ENCODE measurements around the gene PDE6D. TPM values are rescaled to one million over a fixed set of nuclear protein-coding genes. Genes with fewer than 3 reads are reported as not detected.

Gene PDE6D
- total and polyA plus RNA-seq, 2 of the 4 experiments (the other 2 are of a cell fraction), result 13.8 to 24.7 TPM

GRCh38 chr2:231726276-231726675, 54.8 kb downstream of the PDE6D start:
- H3K27ac ChIP-seq (ENCODE audit: insufficient read depth, low read length), result no peak overlapping the region
- no peak overlapping the region for H3K4me3 ChIP-seq (ENCODE audit: insufficient read depth, low read depth, low read length)
- no peaks in the 10 kb centered on the region for H4K20me1 ChIP-seq (ENCODE audit: insufficient read depth, low read length)
- no peak overlapping the region for H3K56ac ChIP-seq (ENCODE audit: extremely low read depth, insufficient read depth, low read length)
- H4K5ac ChIP-seq (ENCODE audit: low read depth, low read length), result no peak overlapping the region
- ChIA-PET POLR2A (ENCODE audit: unreplicated experiment) (no interaction called here), CTCF (no interaction called here)
- no peak overlapping the region for H3K4ac ChIP-seq (ENCODE audit: low read depth, low read length)
- H3K9ac ChIP-seq (ENCODE audit: low read depth, low read length), result no peak overlapping the region
- no peaks in the 10 kb centered on the region for H3K79me1 ChIP-seq (ENCODE audit: low read depth in 1 of 2, low read length in 2 of 2)
- no peak overlapping the region for H3K14ac ChIP-seq (replicated peaks; ENCODE audit: low read depth, low read length)
- no peaks in the 10 kb centered on the region for H3K27me3 ChIP-seq (ENCODE audit: control insufficient read depth, insufficient read depth, low read length)
- WGBS, 2 experiments (ENCODE audit: extremely low coverage in 2 of 2, insufficient read length in 1 of 2), result no CpG with 5 or more reads among the region's 8 CpGs
- no peak overlapping the region for H2AK9ac ChIP-seq (replicated peaks; ENCODE audit: low read depth, low read length, poor library complexity)
- no peak overlapping the region for H3K4me2 ChIP-seq (ENCODE audit: low read depth, low read length)
- H3K4me1 ChIP-seq (ENCODE audit: control insufficient read depth, insufficient read depth, low read length), result no peaks in the 10 kb centered on the region
- no peak for DNase-seq
- H2BK20ac ChIP-seq (ENCODE audit: low read depth, low read length), result no peak overlapping the region
- H4K91ac ChIP-seq (ENCODE audit: insufficient read depth, low read depth, low read length), result no peak overlapping the region
- TF ChIP-seq FOS (IDR thresholded peaks at IDR 0.05; ENCODE audit: low read depth, low read length) (no peak), RFX5 (IDR thresholded peaks at IDR 0.05; ENCODE audit: low read depth, low read length) (no peak), SMC3 (IDR thresholded peaks at IDR 0.05; ENCODE audit: low read depth, low read length) (no peak), BHLHE40 (IDR thresholded peaks at IDR 0.05; ENCODE audit: low read depth, low read length) (no peak), CHD1 (IDR thresholded peaks at IDR 0.05; ENCODE audit: low read depth, low read length) (no peak), NFE2L2 (IDR thresholded peaks at IDR 0.05; ENCODE audit: low read depth, low read length) (no peak), MAZ (IDR thresholded peaks at IDR 0.05; ENCODE audit: borderline replicate concordance, low read depth, low read length) (no peak), POLR2A (IDR thresholded peaks at IDR 0.05; ENCODE audit: low read depth, low read length) (no peak), MAFK (IDR thresholded peaks at IDR 0.05; ENCODE audit: low read depth, low read length) (no peak)
- H4K8ac ChIP-seq (ENCODE audit: low read depth in 2 of 2, low read length in 2 of 2), result no peak overlapping the region
- intact Hi-C loops (cut with micrococcal nuclease) (no loop called here), dilution Hi-C loops (cut with HindIII; ENCODE audit: low sequenced_read_pairs, unreplicated experiment) (no loop called here), in situ Hi-C loops (cut with MboI; ENCODE audit: low sequenced_read_pairs) (no loop called here)
- H3K36me3 ChIP-seq (ENCODE audit: control insufficient read depth, insufficient read depth, low read length), result no peaks in the 10 kb centered on the region; the same call in 1 of the 2 replicates
- H3K9me3 ChIP-seq (ENCODE audit: control insufficient read depth, insufficient read depth, low read length), result no peaks in the 10 kb centered on the region
- no peak overlapping the region for H2AFZ ChIP-seq (replicated peaks; ENCODE audit: low read length, poor library complexity)
- no peak overlapping the region for H2AK5ac ChIP-seq (ENCODE audit: low read depth, low read length)
- no peak overlapping the region for H3K23ac ChIP-seq (ENCODE audit: low read depth, low read length)
- ATAC-seq (ENCODE audit: low read depth), result no peak
- no peaks in the 10 kb centered on the region for H3K9me1 ChIP-seq (ENCODE audit: insufficient read depth, low read length)
- H2BK5ac ChIP-seq (ENCODE audit: low read depth, low read length, poor library complexity, severe bottlenecking), result no peak overlapping the region
- no peak overlapping the region for H2BK120ac ChIP-seq (ENCODE audit: low read depth, low read length)
- no peak overlapping the region for H3K18ac ChIP-seq (ENCODE audit: low read depth, low read length)
- H2BK15ac ChIP-seq (ENCODE audit: low read depth, low read length), result no peak overlapping the region
- no TSS peak for BruUV-seq (replicated peaks)

Data from IMR-90 (cell line).